ENCODE results near the gene MAP3K14.
A peak's percentile ranks its signal among the peaks of the same experiment; 100 is the strongest.

The MAP3K14 gene

GRCh38 chr17:45317111-45317928 lies 500 bp upstream of the MAP3K14 start:
- DNase-seq (ENCODE audit: low read depth, low spot score) = peak; percentile 100

- DNase-seq (ENCODE audit: low read depth, low spot score) = no peak
Measured at GRCh38 chr17:45315648-45316433, 979 bp downstream of the MAP3K14 start.

- DNase-seq (ENCODE audit: low read depth, low spot score) = no peak
Measured at GRCh38 chr17:45314741-45315647, 1.8 kb downstream of the MAP3K14 start.

GRCh38 chr17:45313996-45314740 lies 2.7 kb downstream of the MAP3K14 start:
- DNase-seq (ENCODE audit: low read depth, low spot score) = no peak

- no peak for DNase-seq (ENCODE audit: low read depth, low spot score)
Measured at GRCh38 chr17:45313421-45313771, 3.4 kb downstream of the MAP3K14 start.

GRCh38 chr17:45312477-45313420 lies 4.1 kb downstream of the MAP3K14 start:
- DNase-seq (ENCODE audit: low read depth, low spot score) = no peak

- DNase-seq (ENCODE audit: low read depth, low spot score) = no peak
Measured at GRCh38 chr17:45311760-45312476, 4.9 kb downstream of the MAP3K14 start.

GRCh38 chr17:45311401-45311759 lies 5.4 kb downstream of the MAP3K14 start:
- no peak for DNase-seq (ENCODE audit: low read depth, low spot score)

GRCh38 chr17:45310380-45311324 lies 6.2 kb downstream of the MAP3K14 start:
- DNase-seq (ENCODE audit: low read depth, low spot score) = no peak

- DNase-seq (ENCODE audit: low read depth, low spot score) = no peak
Measured at GRCh38 chr17:45309400-45309799, 7.4 kb downstream of the MAP3K14 start.

GRCh38 chr17:45308840-45309239 lies 8.0 kb downstream of the MAP3K14 start:
- DNase-seq (ENCODE audit: low read depth, low spot score) = no peak

GRCh38 chr17:45308016-45308365 lies 8.8 kb downstream of the MAP3K14 start:
- DNase-seq (ENCODE audit: low read depth, low spot score) = no peak

GRCh38 chr17:45307290-45308015 lies 9.4 kb downstream of the MAP3K14 start:
- peak; percentile 58 for DNase-seq (ENCODE audit: low read depth, low spot score)

GRCh38 chr17:45306623-45307022 lies 10.2 kb downstream of the MAP3K14 start:
- no peak for DNase-seq (ENCODE audit: low read depth, low spot score)

GRCh38 chr17:45306094-45306493 lies 10.7 kb downstream of the MAP3K14 start:
- no peak for DNase-seq (ENCODE audit: low read depth, low spot score)

- DNase-seq (ENCODE audit: low read depth, low spot score) = no peak
Measured at GRCh38 chr17:45305530-45306087, 11.2 kb downstream of the MAP3K14 start.

- no peak for DNase-seq (ENCODE audit: low read depth, low spot score)
Measured at GRCh38 chr17:45302649-45303173, 14.1 kb downstream of the MAP3K14 start.

Measured in brain pericyte (primary cell).